Occipital lobe (tissue), 2 donors: Measurements from ENCODE around the gene CHCHD6. TPM values are rescaled to one million over a fixed set of nuclear protein-coding genes. Genes with fewer than 3 reads are reported as not detected.

Source experiments
- DNase-seq: peaks from one replicate; lab custom pipeline; 2025; lab: John Stamatoyannopoulos, UW
- total RNA-seq: library from RNA; depleted of rRNA; stranded (reverse); fragments of >200 nt; gene quantifications from one replicate; pipeline ENCODE4 v1.2.3, GENCODE V29; 2014

Gene CHCHD6
- total RNA-seq, 1 donor from 2014 or later = 28.2 TPM

DNA sequence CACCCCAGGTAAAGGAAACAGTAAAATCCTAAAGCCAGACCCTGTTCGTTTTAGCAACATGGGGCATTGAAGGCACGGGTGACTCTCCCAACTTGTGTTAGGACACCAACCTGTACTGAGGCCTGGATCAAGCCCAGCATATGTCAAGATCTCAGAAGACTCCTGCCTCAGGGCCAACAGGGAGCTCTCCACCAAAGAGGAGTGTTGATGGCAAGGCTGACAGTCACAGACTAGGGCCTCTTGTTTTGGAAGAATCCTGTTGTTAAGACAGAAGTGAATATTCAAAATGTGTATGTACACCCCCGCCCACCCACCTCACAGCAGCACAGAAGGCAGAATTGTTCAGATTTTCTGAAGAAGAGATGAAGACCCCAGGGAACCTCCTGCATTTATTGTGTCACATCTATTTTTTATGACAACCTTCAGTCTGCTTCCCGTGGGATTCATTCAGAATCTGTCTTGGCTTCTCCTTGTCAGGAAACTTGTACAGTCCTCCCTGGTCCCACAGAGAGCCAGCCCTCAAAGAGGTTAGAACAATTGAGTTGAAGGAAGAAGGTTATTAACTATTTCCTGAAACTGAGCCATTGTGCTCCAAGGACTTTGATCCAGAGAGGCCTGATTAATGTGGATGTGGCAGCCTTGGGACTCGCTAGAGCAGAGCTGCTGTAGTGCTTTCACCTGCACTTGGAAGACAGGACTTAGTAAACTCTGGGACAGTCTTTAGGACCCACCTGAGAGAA lies 217.2 kb downstream of the CHCHD6 start:
- no peak for DNase-seq

DNA sequence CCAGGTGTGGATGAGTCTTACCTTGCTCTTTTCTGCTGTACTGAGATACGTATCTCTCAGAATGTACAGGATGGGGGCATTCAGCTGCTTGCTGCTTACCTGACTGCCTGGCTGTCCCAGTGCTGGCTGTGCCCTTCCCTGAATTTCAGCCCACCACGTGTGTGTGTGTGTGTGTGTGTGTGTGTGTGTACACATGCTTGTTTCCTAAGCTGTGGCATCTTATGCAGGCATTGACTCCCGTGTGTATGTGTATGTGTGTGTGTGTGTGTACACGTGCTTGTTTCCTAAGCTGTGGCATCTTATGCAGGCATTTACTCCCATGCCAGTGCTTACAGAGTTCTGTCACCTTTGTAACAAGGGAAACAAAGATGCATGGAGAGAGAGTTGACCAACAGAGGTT lies 218.4 kb downstream of the CHCHD6 start:
- DNase-seq = no peak

DNA sequence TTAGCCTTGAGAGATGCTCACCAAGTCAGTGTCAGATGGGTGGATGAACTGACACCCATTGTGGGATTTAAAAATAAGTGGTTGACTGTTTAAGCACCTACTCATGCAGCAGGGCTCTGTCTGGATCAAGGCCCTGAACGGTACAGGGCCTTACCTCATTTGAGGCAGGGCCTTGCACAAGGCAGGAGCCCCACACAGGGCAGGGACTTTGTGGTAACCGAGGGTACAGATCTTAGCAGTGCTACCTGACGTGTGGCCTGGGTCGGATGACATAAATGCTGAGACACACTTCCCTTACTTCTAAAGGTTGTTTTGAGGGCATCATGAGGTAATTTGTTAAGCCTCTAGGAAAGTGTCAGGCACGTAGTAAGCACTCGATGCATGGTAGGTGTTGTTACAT lies 219.4 kb downstream of the CHCHD6 start:
- no peak for DNase-seq

DNA sequence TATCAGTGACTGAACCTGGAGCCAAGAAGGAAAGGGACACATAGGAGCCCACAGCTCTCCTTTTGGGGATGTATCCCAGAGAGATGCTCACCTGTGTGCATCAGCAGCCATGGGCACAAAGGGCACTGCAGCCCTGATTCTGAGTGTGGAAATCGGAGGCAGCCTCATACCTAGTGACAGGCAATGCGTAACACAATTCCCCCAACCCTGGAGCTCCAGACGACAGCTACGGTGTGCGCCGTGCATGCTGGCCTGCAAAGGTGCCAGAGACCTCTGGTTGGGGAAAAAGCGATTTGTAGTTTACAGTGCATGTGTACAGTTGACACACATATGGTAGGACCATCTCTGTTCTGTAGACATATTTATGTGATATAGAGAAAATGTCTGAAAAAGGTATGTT lies 219.9 kb downstream of the CHCHD6 start:
- DNase-seq = no peak

DNA sequence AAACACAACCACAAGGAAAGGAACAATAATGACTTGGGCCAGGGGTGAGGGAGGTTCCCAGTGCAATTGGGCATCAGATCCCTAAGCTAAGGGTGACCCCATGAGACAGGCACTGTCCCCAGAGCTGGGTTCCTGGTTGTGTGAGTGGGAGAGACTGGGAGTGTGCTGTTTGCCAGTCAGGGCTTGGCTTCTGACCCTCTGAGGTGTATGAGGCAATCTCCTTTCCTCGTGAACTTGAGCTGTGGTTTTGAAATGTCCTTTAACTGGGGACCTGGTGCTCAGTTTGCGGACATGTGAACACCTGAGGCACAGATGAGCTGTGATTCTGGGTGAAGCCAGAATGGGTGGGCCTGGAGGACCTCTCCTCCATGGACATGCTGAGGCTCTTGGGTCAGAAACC lies 220.4 kb downstream of the CHCHD6 start:
- DNase-seq = no peak

DNA sequence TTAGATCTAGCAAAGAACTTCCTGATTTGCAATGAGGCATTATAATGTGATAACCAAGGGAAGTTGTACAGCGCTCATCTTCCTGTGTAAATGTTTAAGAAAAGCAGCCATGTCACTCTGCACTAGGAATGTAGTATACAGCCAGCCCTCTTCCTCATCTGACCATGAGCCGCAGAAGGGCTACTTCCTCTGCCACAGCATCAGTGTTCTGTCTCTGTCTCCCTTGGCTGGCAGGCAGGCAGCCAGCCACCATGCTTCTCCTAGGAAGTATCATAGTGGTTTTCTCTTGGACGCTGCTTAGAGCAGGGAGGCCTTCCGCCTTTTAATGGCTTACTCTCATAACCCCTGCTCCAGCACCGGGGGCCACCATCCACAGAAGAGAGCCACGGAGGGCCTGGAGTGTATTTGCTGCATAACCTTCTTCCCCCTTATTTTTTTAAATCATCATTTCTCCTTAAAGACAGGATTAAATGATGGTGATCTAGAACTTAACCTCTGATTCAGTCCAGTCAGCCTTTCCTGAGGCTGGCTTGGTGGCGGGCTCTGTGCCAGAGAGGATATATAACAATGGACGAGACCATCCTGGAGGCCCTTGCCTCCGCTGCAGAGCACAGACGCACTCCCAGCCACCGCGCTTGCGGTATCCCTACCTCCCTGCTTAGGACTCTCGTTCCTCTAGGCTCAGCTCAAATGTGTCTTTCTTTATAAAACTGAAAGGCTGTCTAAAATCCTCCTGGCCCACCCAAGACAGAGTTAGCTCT lies 221.6 kb downstream of the CHCHD6 start:
- DNase-seq = no peak

DNA sequence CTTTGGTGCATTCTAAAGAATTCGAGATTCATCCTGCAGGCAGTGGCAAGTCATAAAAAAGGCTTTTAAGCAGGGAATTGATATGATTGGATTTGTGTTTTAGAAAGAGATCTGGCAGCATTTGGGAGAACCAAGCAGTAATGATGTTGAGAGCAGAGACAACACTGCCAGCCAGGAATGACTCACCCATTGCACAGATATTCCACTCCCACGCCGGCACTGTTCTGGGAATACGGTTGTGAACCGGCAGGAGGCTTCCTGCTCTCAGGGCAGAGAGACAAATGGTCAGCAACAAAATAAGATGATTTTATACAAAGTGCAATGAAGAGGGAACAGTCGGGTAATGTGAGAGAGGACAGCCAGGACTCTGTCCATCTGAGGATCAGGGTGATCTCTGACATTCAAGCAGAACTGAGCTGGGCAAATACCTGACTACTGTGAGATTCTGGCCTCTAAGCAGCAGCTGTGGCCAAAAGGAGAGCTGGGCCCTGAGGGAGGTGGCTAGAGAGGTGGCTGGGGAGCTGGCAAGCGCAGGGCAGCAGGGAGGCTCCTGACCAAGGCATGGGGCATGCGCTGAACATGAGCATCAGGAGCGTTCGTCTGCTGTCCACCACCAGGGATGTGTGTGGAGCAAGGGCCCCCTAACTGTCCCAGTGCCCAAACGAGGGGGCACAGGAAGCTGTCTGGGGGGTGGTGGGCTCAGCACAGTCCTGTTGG lies 222.8 kb downstream of the CHCHD6 start:
- DNase-seq = peak; percentile 58

DNA sequence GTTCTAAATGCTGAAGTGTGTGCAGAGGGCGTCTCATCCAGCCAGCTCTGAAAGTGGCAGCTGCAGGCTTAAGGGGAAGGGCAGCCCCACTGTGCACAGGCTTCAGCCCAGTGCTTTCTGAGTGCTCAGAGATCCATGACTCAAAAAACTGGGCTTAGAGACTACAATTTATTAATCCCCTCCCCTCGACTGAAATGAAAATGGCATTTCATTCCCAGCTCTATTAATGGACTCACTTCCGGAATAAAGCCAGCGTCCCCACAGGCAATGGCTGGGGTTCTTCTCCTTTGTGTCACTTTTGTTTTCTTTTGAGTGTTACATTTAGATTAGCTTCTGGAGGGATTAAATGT lies 223.3 kb downstream of the CHCHD6 start:
- DNase-seq = no peak

DNA sequence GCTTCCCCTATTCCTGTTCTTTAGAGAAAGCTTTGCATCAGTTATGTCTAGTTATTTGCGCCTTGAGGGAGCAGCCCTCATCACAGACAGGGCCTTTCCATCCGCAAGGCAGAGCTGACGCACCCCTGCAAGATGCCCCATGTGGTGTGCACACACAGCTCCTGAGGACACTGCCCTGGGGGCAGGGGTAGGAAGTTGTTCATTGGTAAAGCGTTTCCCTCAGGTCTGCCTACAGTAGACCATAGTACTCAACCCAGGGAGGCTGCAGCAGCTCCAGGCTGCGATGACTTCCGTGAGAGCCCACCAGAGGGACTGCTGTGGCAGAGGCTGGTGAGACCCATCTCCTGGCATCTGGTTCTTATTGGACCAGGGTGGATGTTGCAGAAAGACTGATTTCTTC lies 223.8 kb downstream of the CHCHD6 start:
- no peak for DNase-seq

DNA sequence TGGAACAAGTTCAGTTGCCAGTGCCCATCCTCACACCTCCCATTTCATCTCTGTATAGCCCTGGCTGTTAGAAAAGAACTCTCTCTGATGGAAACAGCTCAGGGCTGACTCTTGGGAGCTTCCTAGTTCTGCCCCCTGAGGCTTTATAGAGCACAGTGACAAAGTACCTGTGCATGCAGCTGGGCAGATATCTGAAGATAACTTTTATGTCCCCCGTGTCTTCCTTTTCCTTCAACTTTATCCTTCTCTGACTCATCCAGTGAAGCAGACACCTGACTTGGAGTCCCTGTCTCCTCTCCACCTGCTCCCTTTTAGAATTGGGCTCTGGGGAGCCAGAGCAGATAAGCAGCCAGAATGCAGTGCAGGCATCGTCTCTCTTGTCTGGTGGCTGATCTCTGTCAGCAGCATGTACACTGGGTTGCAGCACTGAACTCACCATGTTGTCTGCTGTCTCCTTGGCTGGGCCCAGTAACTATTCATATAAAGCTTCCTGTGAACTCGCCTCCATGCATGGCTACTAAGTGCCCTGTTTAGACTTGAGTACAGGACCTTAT lies 225.0 kb downstream of the CHCHD6 start:
- no peak for DNase-seq

DNA sequence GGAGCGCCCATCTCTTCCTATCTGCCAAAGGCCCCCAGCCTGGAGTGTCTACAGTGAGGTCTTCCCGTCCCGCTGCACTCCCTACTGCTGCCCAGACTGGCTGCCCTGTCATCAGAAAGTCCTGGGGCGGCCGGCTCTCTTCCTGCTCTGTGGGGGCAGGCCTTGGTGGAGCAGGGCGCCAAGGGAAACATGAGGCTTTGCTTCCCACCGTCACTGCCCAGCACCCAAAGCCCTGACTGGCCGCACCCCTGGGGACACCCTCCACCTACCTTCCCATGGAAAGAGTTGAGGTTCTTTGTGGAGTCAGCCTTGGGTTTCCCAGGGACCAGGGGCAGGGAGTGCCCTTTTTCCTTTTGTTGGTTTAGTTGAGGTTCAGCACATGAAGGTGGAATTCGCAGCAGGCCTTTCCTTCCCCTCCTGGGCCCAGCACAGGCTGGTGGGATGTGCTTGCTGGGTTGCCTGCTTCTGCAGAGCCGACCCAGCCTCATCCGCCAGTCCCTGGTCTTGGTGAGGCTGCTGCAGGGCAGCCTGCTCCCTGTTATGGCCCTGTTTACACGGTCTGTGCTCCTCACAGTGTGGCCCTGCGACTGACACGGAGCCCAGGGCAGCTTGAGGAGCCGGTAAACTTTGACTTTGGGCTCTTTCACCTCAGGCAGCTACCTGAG lies 227.0 kb downstream of the CHCHD6 start:
- DNase-seq = no peak

DNA sequence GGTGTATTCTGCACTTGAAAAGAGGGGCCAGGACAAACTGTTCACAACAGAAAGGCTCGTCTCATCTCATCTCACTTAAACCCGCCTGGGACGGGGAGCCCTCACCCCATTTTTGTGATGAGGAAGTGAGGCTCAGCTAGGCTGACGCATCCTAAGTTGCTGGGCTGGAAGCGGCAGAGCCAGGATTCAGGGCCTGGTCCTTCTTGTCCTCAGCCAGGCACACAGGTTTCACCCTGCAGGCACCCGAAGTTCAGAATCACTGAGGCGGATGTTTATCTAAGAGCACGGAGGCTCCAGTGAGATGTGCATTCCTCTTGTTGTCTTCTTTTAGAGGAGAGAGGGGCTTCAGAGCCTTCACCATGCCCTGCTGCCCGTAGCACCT lies 227.8 kb downstream of the CHCHD6 start:
- no peak for DNase-seq

DNA sequence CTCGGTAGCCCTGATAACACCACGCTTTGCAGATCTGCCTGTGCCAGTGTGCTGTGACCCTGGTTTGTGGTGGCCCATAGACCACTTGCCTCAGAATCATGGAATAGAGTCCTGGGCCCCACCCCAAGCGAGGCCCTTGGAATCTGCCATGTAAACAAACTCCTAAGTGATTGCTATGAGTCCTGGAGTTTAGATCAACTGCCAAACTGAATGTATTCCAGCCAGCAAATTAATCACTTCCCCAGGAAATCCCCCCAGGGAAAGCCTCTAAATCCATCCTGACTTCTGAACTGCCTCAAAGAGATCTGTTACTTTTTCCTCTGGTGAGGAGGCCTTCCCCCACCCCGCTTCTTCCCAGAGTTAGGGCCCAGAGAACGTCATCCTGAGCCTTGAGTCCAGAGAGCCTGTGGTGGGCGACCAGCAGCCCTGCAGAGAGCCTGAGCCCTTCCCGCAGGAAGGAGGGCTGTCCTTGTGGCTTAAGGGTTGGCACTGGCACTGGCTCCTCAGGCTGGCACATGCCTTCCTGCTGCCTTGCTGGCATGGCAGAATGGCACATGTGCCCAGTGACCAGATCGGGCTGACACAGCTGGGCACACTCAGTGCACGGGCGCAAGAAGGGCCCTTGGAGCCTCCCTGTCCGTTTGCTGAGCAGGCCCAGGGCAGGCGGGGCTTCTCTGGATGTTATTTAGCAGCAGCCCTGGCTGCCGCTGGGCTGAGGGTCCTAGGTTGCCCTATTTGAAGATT lies 228.3 kb downstream of the CHCHD6 start:
- DNase-seq = no peak

DNA sequence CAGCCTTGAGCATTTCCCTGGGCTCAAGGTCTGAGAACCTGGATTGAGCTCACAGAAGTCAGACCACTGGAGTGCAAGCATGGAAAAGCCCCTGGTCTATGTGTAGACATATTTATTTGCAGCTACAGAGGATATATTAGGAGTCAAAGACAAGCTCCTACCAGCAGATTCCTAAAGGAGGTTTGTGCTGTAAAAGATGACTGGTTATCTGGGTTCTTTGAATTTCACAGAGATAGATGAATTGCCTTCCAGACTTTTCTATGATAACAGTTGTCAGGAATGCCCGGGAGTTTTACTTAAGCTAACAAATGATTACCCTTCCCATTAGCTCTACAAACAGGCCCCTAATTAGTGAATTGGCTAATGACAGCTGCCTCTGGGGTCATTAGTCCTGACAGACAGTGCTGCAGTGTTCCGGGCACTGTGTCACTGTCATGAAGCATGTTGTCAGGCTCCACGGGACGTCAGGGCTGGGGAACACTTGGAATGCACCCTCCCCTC lies 230.0 kb downstream of the CHCHD6 start:
- no peak for DNase-seq

DNA sequence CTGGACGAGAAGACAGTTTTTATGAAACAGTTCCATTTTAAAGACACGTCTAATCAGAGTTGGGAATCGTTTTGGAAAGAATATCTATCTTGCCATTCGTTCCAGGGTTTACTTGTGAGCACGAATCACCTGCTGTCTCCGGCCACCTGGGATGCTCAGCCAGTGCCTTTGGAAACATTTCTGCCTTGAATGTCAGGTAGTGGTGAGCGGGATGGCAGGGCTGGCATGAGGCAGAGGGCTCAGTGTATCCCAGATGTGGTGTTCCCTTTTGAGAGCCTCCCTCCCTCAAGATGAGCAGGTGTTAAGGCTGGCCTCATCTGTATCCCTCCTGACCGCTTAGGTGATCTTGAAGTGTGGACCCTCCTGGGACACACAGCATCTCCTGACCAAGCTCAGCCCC lies 231.0 kb downstream of the CHCHD6 start:
- no peak for DNase-seq

DNA sequence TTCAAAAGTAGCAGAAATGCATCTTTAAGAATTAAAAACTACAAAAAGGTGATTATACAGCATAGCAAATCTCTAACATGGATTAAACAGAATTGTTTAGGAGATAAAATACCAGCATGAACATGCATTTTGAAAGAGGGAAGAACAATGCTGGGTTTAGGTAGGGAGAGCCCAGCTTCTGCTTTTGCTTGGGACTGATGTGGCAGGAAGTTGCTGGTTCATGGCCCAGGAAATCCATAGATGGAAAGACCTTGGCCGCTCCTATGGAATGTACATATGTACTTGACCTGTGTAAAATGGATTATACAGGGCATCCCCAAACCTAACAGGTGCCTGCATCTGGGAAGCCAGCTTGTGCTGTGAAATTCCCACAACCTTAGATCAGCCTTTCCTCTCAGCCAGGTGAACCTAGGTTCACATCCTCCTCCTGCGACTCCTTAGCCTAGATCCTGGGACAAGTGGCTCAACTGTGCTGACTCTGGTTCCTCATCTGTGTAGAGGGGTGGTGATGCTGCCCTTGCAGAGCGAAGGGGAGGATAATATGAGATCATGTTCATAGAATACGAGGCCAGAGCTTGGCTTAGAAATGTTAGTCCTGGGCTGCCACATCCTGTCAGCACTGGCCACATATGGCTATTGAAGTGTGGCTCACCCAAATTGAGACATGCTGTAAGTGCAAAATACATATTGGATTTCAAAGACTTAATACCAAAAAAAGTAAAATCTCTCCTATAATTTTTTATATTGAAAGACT lies 231.9 kb downstream of the CHCHD6 start:
- DNase-seq = no peak

DNA sequence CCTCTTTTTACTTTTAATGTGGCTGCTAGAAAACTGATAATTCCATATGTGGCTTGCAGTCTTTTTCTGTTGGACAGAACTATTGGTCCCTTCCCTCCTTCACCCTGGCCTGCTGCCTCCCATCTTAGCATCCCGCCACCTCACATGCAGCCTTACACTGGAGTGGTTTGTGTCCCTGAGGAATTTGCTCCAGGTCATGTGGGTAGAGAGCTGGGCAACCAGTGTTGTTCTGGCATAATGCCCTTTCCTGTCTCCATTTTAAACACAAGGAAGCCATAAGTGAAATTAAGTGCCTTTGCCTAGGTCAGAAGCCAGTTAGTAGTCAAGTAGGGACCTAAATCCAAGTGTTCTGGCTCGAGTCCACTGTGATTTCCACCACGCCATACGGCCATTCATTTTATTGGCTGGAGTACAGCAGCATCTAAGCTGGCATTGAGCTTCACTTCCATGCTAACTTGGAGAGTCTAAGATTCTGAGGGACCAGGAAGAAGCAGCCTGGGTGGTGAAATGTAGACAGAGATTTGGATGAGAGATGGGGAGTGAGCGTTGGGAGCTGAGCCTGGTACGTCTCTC lies 232.9 kb downstream of the CHCHD6 start:
- DNase-seq = no peak

DNA sequence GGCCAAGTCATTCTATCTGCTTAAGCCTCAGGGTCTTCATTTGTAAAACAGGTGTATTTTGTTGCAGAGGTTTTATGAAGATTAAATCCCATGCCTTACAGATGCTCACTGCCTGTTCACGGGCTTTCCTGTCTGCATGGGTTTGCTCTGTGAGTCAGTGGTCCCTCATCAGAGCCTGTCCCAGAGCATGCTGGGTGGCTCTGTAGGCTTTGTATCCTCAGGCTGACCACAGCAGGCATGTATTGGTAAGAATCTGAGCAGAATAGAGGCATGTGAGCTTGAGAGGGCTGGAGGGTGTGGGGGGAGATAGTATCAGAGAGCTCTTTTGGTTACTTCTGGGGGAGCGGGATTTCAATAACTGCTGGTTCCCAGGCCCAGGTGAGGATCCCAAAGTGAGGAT lies 233.5 kb downstream of the CHCHD6 start:
- DNase-seq = no peak

DNA sequence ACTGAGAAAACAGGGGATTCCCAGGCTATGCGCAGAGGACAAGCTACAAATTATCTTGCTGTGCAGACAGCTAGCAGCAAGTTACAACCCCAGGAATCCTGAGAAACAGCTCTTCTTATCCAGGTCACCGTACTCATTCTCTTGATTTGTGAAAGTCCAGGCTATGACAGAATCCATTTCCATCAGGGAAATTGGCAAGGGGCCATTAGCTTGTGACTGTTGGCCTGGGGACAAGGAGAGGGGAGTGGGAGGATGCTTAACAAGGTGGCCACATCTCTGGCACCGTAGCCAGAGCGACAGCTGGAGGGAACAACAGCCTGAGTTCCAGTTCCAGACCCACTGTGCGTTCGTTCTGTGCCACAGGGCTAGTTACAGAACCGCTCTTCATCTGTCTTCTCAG lies 233.9 kb downstream of the CHCHD6 start:
- no peak for DNase-seq
